GM12878 (cell line): Measurements from ENCODE around the gene SHROOM1.

Experiments
- BRCA1 ChIP-seq: IDR thresholded peaks from 2 replicates; pipeline ENCODE4 v1.6.1; 2011; ENCODE audit warnings: low read depth, low read length, improper control_type of control experiment
- FOXM1 ChIP-seq: IDR thresholded peaks from 2 replicates; pipeline ENCODE4 v1.6.1; 2012; ENCODE audit warnings: low read depth, mild to moderate bottlenecking, inconsistent platforms, low read length, moderate library complexity
- NFYB ChIP-seq: IDR thresholded peaks from 2 replicates; pipeline ENCODE4 v1.6.1; 2011; ENCODE audit warnings: low read depth, mild to moderate bottlenecking, low read length, improper control_type of control experiment, moderate library complexity; ENCODE audit not compliant: insufficient read depth
- SIN3A ChIP-seq: IDR thresholded peaks from 2 replicates; pipeline ENCODE4 v1.6.1; 2012; ENCODE audit warnings: low read depth, low read length, improper control_type of control experiment
- SP1 ChIP-seq: IDR thresholded peaks from one replicate; pipeline ENCODE4 v1.6.1; 2011; ENCODE audit warnings: low read depth, low read length
- YY1 ChIP-seq: IDR thresholded peaks from 2 replicates; pipeline ENCODE4 v1.6.1; 2011; ENCODE audit warnings: low read depth, mild to moderate bottlenecking, low read length
- TF ChIP-seq, protein P1 (sequence below), 3 experiments: IDR thresholded peaks in 2 of 3; conservative IDR thresholded peaks in 1 of 3; 2 replicates each; pipeline ENCODE4 v1.5.1; 2011; ENCODE audit warnings: low read depth in 3 of 3, low read length in 3 of 3, mild to moderate bottlenecking in 3 of 3, control low read depth in 2 of 3, moderate library complexity in 2 of 3, inconsistent platforms in 1 of 3, mixed read lengths in 1 of 3; ENCODE audit not compliant: control insufficient read depth in 2 of 3, insufficient read depth in 1 of 3; ENCODE audit errors: extremely low read depth in 1 of 3

DNA sequence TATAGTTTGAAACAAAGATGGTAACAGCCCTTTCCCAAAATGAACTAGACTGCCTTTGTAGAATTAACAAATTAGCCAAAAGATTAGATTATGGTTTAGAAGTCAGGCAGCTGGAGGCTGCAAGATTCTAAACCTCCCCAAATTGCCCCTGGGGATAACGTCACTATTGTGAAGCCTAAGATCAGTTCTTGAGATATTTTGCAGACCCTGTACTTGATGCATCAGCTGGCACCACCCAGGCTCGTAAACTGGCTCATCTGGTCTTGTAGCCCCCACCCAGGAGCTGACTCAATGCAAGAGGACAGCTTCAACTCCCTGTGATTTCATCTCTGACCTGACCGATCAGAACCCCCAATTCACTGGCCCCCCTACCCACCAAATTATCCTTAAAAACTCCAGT is 21.6 kb downstream of the SHROOM1 start:
- TF ChIP-seq FOXM1 (no peak), SIN3A (no peak), BRCA1 (no peak), SP1 (no peak), YY1 (no peak), NFYB (no peak)
- TF ChIP-seq, protein P1, sequence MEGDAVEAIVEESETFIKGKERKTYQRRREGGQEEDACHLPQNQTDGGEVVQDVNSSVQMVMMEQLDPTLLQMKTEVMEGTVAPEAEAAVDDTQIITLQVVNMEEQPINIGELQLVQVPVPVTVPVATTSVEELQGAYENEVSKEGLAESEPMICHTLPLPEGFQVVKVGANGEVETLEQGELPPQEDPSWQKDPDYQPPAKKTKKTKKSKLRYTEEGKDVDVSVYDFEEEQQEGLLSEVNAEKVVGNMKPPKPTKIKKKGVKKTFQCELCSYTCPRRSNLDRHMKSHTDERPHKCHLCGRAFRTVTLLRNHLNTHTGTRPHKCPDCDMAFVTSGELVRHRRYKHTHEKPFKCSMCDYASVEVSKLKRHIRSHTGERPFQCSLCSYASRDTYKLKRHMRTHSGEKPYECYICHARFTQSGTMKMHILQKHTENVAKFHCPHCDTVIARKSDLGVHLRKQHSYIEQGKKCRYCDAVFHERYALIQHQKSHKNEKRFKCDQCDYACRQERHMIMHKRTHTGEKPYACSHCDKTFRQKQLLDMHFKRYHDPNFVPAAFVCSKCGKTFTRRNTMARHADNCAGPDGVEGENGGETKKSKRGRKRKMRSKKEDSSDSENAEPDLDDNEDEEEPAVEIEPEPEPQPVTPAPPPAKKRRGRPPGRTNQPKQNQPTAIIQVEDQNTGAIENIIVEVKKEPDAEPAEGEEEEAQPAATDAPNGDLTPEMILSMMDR (IDR thresholded peaks at IDR 0.05 in 2 of 3, conservative IDR thresholded peaks at IDR 0.05 in 1 of 3; ENCODE audit: control insufficient read depth in 2 of 3, extremely low read depth in 1 of 3, insufficient read depth in 1 of 3, low read depth in 3 of 3, low read length in 3 of 3): no peak
